ENCODE data around the gene PIGR. TPM values are rescaled to one million over a fixed set of nuclear protein-coding genes. Genes with fewer than 3 reads are reported as not detected.
A peak's percentile ranks its signal among the peaks of the same experiment; 100 is the strongest.

PIGR gene
- total and polyA plus RNA-seq, 9 of the 15 experiments (the other 6 are each of a cell fraction or from before 2014, with no cell fraction given) = 0.01 to 1.5 (median 0.03) TPM; not detected in 4

DNA sequence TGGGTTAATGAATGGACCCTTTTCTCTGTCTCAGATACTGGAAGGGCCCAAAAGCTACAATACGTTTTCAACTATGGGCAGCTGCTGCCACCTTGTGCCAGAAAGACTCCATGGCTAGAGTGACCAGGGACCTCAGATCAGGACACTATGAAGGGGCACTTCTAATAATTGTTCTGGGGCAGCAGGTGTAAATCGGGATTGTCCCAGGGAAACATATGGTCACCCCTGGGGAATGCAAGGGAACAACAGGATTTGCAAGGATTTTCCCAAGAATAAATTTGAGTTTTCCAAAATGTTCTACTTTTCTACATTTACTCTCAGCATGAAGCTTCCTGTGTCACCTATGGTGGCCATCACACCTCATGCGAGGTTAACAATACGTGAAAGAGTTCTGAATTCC, 36.0 kb upstream of the PIGR start:
- ChIA-PET CTCF (ENCODE audit: low intra/inter-chr PET ratio) (interaction anchor here (0.7 to 8.1 kb wide), 12 partner anchors 47 to 379 kb away, joined by 3 to 83 read pairs (median 5); partner anchors contain the start of gene IL20), POLR2A (interaction anchor here (0.6 to 1.6 kb wide), 10 partner anchors 8 to 256 kb away, joined by 3 to 6 read pairs (median 4); partner anchors contain the start of gene PFKFB2)
- Histone ChIP-seq H3K9me3 (replicated peaks; ENCODE audit: control insufficient read depth, insufficient read depth, low read depth, low read length) (no peaks in the 10 kb centered on the region), H3K36me3 (ENCODE audit: control insufficient read depth, insufficient read depth, low read length) (no peaks in the 10 kb centered on the region), H3K4me3 (no peak overlapping the region), H3K79me2 (ENCODE audit: control insufficient read depth, insufficient read depth, low read length) (no peaks in the 10 kb centered on the region), H3K27me3 (ENCODE audit: control insufficient read depth in 2 of 2, insufficient read depth in 2 of 2, low read length in 2 of 2) (no peaks in the 10 kb centered on the region), H3K9me1 (ENCODE audit: control insufficient read depth, insufficient read depth, low read length) (no peaks in the 10 kb centered on the region), H2AFZ (ENCODE audit: low read depth, low read length) (peak overlapping the region; percentile 30; the same call in 1 of the 2 replicates), H3K27ac (ENCODE audit: extremely low read depth, low read depth, low read length) (no peak overlapping the region), H3K4me2 (ENCODE audit: insufficient read depth, low read length) (no peak overlapping the region), H3K4me1 (replicated peaks in 1 of 2; ENCODE audit: control insufficient read depth in 2 of 2, insufficient read depth in 2 of 2, low read length in 2 of 2) (peaks cover 0 to 23% of the 10 kb centered on the region in 2 experiments; a peak in 3 of 5 replicates), H3K9ac (ENCODE audit: insufficient read depth in 1 of 2, low read depth in 2 of 2, low read length in 2 of 2) (no peak overlapping the region), H4K20me1 (replicated peaks; ENCODE audit: control insufficient read depth, insufficient read depth, low read length) (no peaks in the 10 kb centered on the region)
- in situ Hi-C loops (cut with MboI) (loop anchor here (5.0 kb wide), 1 partner anchor 245 kb away; no protein-coding TSS in a partner anchor), intact Hi-C loops (cut with micrococcal nuclease) (loop anchor here (1.0 to 10.0 kb wide), 9 partner anchors 57 to 423 kb away; partner anchors contain the start of gene IL20)
- peak; percentile 68 to 78 (median 74) for DNase-seq (ENCODE audit: extremely low read depth in 1 of 4, low spot score in 3 of 4)
- no TSS peak for BruUV-seq (replicated peaks)
- FAIRE-seq = peak; percentile 81
- ATAC-seq = peak; percentile 93
- 6% methylated on average over 4 of the region's 4 CpGs for WGBS (ENCODE audit: insufficient coverage, low coverage, missing lambda C conversion rate)
- TF ChIP-seq ILK (tag; IDR thresholded peaks at IDR 0.05; ENCODE audit: borderline replicate concordance, low read depth) = no peak
- TF ChIP-seq, protein P1, sequence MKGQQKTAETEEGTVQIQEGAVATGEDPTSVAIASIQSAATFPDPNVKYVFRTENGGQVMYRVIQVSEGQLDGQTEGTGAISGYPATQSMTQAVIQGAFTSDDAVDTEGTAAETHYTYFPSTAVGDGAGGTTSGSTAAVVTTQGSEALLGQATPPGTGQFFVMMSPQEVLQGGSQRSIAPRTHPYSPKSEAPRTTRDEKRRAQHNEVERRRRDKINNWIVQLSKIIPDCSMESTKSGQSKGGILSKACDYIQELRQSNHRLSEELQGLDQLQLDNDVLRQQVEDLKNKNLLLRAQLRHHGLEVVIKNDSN (CRISPR knock-in tag; IDR thresholded peaks at IDR 0.05) = no peak
- TF ChIP-seq NR3C1 (CRISPR knock-in tag; IDR thresholded peaks at IDR 0.05) = no peak
- no peak for TF ChIP-seq SMAD2 (IDR thresholded peaks at IDR 0.05; ENCODE audit: low read depth, low read length)
- TF ChIP-seq, protein P2, sequence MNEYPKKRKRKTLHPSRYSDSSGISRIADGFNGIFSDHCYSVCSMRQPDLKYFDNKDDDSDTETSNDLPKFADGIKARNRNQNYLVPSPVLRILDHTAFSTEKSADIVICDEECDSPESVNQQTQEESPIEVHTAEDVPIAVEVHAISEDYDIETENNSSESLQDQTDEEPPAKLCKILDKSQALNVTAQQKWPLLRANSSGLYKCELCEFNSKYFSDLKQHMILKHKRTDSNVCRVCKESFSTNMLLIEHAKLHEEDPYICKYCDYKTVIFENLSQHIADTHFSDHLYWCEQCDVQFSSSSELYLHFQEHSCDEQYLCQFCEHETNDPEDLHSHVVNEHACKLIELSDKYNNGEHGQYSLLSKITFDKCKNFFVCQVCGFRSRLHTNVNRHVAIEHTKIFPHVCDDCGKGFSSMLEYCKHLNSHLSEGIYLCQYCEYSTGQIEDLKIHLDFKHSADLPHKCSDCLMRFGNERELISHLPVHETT (CRISPR knock-in tag; conservative IDR thresholded peaks at IDR 0.05 in 1 of 2, IDR thresholded peaks at IDR 0.05 in 1 of 2) = no peak
- TF ChIP-seq, protein P3, sequence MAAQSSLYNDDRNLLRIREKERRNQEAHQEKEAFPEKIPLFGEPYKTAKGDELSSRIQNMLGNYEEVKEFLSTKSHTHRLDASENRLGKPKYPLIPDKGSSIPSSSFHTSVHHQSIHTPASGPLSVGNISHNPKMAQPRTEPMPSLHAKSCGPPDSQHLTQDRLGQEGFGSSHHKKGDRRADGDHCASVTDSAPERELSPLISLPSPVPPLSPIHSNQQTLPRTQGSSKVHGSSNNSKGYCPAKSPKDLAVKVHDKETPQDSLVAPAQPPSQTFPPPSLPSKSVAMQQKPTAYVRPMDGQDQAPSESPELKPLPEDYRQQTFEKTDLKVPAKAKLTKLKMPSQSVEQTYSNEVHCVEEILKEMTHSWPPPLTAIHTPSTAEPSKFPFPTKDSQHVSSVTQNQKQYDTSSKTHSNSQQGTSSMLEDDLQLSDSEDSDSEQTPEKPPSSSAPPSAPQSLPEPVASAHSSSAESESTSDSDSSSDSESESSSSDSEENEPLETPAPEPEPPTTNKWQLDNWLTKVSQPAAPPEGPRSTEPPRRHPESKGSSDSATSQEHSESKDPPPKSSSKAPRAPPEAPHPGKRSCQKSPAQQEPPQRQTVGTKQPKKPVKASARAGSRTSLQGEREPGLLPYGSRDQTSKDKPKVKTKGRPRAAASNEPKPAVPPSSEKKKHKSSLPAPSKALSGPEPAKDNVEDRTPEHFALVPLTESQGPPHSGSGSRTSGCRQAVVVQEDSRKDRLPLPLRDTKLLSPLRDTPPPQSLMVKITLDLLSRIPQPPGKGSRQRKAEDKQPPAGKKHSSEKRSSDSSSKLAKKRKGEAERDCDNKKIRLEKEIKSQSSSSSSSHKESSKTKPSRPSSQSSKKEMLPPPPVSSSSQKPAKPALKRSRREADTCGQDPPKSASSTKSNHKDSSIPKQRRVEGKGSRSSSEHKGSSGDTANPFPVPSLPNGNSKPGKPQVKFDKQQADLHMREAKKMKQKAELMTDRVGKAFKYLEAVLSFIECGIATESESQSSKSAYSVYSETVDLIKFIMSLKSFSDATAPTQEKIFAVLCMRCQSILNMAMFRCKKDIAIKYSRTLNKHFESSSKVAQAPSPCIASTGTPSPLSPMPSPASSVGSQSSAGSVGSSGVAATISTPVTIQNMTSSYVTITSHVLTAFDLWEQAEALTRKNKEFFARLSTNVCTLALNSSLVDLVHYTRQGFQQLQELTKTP (IDR thresholded peaks at IDR 0.05; ENCODE audit: low read depth in 1 of 2, partially characterized antibody in 2 of 2) = no peak
- TF ChIP-seq HNRNPUL1 (IDR thresholded peaks at IDR 0.05; ENCODE audit: low read length) = no peak
- no peak for TF ChIP-seq PHF8 (IDR thresholded peaks at IDR 0.05; ENCODE audit: borderline replicate concordance, low read length)
- no peak for TF ChIP-seq KAT7 (CRISPR knock-in tag; IDR thresholded peaks at IDR 0.05; ENCODE audit: borderline replicate concordance)
- no peak for TF ChIP-seq CHD1 (IDR thresholded peaks at IDR 0.05; ENCODE audit: low read length)
- TF ChIP-seq, protein P4, sequence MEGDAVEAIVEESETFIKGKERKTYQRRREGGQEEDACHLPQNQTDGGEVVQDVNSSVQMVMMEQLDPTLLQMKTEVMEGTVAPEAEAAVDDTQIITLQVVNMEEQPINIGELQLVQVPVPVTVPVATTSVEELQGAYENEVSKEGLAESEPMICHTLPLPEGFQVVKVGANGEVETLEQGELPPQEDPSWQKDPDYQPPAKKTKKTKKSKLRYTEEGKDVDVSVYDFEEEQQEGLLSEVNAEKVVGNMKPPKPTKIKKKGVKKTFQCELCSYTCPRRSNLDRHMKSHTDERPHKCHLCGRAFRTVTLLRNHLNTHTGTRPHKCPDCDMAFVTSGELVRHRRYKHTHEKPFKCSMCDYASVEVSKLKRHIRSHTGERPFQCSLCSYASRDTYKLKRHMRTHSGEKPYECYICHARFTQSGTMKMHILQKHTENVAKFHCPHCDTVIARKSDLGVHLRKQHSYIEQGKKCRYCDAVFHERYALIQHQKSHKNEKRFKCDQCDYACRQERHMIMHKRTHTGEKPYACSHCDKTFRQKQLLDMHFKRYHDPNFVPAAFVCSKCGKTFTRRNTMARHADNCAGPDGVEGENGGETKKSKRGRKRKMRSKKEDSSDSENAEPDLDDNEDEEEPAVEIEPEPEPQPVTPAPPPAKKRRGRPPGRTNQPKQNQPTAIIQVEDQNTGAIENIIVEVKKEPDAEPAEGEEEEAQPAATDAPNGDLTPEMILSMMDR (IDR thresholded peaks at IDR 0.05 in 2 of 3, conservative IDR thresholded peaks at IDR 0.05 in 1 of 3; ENCODE audit: insufficient read depth in 2 of 3, low read depth in 1 of 3, low read length in 3 of 3) = peak; percentile 87 to 90 (median 88)
- TF ChIP-seq ZNF780A (CRISPR knock-in tag; IDR thresholded peaks at IDR 0.05) = no peak
- no peak for TF ChIP-seq TCF7 (IDR thresholded peaks at IDR 0.05; ENCODE audit: borderline replicate concordance)
